C1 segment of cervical spinal cord (tissue), 14 donors: ENCODE measurements around the gene HECW1.
"Not testable (repeated sequence)": the region's sequence is repeated elsewhere in the genome, so short reads cannot be mapped to it uniquely, and the experiment has no call there.

Source experiments
- DNase-seq, 14 donors: peaks; one replicate each; lab custom pipeline; 2025; lab: John Stamatoyannopoulos, UW

HECW1 gene

DNA sequence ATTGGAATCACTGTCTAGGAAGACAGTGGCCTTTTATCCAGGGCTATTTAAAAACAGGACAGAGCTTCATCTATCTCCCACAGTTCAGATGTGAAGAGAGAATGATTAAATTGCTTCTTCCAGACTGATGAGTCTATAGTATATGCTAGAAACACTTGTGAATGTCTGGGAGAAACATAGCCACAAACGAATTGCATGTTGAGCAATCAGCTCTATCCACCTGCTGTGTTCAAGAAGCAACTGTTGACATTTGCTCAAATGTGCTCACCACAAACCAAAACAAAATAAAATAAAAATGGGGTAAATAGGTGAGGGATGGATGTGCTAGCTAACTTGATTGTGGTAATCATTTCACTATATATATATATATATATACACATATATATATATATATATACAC, 195.1 kb downstream of the HECW1 start:
- DNase-seq, result no peak

DNA sequence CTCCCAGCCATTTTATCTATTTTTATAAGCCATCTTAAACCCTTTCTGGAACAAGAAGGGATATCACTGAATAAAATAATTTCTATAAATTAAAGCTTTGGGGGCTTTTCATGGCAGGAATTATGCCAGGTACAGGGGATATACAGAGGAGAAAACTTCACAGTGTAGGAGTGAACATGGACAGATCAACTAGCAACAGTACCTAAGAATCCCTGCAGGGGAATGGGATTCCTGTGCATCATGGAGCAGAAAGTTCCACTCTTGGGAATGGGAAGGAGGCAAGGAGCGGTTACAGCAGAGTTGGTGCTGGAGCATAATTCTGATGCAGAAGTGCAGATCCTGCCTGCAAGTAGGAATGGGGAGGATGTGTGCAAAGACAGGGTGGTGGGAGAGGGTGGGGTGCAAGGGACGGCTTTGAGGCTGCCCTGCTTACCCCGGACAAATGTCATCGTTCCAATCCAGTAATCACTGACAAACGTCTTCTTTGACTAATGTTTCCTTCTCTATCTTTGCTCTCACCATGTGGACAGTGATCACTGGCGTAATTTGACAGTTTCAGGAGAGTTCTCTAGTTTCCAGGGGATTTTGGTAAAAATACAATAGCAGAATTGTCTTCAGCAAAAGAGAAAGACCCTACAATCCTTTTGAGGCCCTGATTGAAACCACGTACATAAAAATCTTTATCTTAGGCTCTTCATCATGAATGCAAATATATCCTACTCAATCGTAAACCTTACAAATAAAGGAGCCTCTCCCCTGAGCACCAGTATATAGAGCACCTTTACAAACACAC, 196.7 kb downstream of the HECW1 start:
- DNase-seq, result no peak

DNA sequence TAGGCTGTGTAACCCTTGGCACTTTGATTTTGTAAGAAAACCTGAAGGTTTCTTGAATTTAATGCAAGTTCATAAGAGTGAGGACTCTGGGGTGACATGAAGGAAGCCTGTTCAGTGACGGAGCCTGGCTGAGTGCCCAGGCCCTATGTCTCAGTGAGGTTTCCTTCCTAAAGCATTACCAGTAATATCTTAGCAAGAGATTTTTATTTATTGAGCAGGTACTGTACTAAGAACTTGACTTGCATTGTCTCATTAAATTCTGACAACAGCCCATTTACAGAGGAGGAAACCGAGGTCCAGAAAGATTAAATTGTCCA, 197.2 kb downstream of the HECW1 start:
- no peak for DNase-seq

DNA sequence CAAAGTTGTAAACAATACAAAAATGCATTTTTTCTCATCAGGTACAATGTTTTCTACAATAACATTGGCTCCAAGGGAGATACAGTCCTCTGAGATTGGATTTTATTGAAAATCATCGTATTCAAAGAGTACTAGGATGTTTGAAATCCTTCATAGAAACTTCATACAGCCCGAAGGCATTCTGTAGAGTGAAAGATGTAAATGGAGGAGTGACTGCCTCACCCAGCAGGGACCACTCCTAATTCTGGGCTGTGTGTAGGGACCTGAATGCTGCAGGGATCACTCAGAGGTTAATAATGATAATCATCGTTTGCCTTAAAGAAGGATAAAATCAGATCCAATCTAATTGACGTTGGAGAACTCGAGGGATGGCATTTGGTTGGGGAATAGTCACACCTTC, 198.6 kb downstream of the HECW1 start:
- DNase-seq, result no peak

GRCh38 chr7:43311694-43312093, 199.2 kb downstream of the HECW1 start:
- DNase-seq, result no peak

DNA sequence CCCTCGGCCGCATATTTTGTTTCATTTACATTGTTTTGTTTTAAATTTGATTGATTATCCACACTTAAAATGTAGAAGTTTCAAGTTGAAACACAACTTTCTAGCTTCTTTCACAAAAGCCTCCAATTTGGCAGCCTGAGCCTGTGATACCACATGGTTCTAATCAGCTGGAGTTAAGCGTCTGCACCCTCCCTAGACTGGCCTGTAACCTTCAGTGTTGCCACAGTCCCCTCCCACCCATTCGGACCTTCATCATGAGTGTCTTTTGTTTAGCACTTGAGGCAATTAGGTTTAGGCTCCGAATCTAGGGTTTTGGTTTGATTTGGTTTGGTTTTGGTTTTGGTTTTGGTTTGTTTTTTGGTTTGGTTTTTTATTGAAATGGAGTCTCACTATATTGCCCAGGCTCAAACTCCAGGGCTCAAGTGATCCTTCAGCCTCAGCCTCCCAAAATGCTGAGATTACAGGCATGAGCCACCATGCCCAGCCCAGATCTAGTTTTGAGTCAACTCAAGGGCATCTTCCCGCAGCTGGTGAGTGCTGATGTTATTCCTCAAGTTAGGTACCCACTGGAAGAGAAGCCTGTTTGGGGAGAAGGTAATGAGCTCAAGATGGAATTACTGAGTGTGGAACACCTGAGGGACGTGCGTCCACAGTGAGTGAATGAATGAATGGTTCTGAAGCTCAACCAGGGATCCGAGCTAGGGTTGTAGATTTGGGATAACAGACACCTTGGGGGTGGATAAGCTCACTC, 201.4 kb downstream of the HECW1 start:
- no peak for DNase-seq

GRCh38 chr7:43314379-43315158, 202.1 kb downstream of the HECW1 start:
- DNase-seq, result no peak

- DNase-seq, result no peak
Measured at GRCh38 chr7:43317075-43317474, 204.6 kb downstream of the HECW1 start.

DNA sequence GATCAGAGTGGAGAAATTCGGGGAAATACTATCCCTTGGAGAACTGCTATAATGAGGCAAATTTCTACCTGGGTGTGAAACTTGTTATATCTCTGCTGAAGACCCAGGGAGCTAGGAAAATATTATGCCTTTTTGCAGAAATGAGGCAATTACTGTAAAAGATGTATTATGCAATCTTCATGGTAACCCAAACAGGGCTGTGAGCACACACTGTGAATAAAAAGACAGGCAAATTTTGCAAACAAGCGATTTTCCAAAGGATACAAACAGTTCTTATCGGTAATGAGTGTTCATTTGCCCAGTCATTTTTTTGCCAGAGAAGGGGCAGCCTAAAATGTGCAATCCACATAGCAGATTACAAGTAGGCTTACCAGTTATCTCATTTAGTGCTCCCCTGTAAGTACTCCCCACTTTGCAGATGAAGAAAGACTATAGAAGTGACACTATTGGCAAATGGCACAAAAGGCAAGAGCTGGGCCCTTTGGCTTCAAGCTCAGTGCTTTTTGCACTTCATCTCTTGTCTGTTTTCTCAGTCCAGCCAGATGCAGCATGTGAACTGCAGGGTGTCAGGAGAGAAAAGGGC, 205.8 kb downstream of the HECW1 start:
- no peak for DNase-seq

GRCh38 chr7:43325595-43325994, 213.1 kb downstream of the HECW1 start:
- no peak for DNase-seq

DNA sequence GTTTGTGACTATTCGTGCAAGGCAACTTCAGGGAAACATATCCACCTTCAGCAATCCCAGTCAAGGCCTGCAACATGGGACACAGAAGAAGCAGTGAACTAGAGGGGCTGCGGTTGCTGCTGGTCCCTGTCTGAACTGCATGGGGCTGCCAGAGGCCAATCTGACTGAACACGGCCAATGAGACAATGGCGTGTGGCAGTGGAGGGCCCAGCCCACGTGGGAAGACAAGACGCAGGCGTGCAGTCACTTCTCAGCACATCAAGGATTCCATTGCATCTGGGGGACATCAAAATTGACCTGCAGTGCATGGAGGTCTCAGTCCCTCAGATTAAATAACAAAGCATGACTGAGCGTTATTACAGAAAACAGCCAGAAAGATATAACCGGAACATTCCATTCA, 215.9 kb downstream of the HECW1 start:
- DNase-seq, result no peak

GRCh38 chr7:43328785-43329380, 216.4 kb downstream of the HECW1 start:
- no peak for DNase-seq

DNA sequence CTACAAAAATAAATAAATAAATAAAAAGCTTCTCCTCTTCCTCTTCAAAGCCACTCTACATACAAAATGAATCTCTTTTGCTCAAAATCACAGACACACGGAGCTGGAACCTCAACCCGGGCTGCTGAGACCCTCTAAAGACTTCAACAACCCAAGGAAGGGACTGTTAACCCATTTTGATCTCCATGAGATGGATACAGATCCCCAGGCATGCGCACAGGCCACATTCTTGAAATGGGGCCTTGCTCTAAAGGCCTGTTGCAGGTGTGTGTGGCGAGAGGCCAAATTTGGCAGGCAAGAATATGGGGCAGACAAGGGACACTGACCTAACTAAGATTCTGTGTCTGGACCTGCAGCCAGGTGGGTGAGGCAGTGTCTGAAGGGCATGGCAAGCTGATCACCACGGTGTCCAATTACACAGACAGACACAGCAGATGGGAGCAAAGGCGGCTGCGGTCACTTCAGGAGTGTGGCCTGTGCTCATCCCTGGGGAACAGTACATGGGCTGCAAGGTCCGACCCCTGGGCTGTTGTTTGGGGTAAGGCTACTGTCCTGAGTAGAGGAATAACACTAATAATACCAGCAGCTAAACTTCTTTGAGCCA, 219.8 kb downstream of the HECW1 start:
- DNase-seq, result peak in 1 of 14 donors; percentile 9

- DNase-seq, result no peak
Measured at GRCh38 chr7:43337191-43337590, 224.7 kb downstream of the HECW1 start.

GRCh38 chr7:43337811-43338210, 225.4 kb downstream of the HECW1 start:
- peak in 1 of 14 donors; percentile 62 for DNase-seq

GRCh38 chr7:43341132-43341531, 228.7 kb downstream of the HECW1 start:
- DNase-seq, result no peak

DNA sequence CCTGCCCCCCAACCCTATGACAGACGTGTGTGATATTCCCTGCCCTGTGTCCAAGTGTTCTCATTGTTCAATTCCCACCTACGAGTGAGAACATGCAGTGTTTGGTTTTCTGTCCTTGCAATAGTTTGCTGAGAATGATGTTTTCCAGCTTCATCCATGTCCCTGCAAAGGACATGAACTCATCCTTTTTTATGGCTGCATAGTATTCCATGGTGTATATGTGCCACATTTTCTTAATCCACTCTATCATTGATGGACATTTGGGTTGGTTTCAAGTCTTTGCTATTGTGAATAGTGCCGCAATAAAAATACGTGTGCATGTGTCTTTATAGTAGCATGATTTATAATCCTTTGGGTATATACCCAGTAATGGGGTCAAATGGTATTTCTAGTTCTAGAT, 231.0 kb downstream of the HECW1 start:
- not testable (repeated sequence) for DNase-seq

DNA sequence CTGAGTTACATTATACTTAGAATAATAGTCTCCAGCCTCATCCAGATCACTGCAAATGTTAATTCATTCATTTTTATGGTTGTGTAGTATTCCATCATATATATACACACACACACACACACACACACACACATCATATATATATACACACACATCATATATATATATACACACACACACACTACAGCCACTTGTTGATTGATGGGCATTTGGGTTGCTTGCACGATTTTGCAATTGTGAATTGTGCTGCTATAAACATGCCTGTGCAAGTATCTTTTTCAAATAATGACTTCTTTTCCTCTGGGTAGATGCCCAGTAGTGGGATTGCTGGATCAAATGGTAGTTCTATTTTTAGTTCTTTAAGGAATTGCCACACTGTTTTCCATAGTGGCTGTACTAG, 233.2 kb downstream of the HECW1 start:
- not testable (repeated sequence) for DNase-seq

GRCh38 chr7:43351683-43352082, 239.2 kb downstream of the HECW1 start:
- no peak for DNase-seq

DNA sequence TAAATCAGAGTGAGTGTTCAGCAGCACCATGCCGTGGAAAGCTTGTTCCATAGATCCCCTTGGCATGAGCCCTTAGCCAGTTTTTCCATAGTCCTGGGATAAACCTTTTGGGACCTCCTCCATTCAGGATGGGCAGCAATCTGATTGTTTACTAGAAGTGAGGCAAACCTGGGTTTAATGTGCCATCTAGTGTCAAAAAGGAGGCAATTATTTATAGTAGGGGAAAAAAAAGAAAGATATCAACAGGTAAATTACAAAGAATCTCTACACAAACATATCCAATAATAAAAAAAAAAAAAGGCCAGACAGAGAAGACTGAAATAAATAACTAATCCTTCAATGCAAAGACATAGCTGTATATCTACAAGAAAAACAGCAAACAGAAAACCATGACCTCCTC, 241.5 kb downstream of the HECW1 start:
- DNase-seq, result no peak

GRCh38 chr7:43362652-43363034, 250.2 kb downstream of the HECW1 start:
- DNase-seq, result peak in 1 of 14 donors; percentile 5
